A549 (cell line): ENCODE data around the gene MAZ. TPM values are rescaled to one million over a fixed set of nuclear protein-coding genes. Genes with fewer than 3 reads are reported as not detected.

ENCODE experiments used
- ATAC-seq, 2 experiments: fragments of 200-7000 bp in 1 of 2; fragments of >200 bp in 1 of 2; cut with Nextera tagmentation in 1 of 2; cut with Tn5 transposase in 1 of 2; 3 replicates each; pipeline versions ENCODE4 v1.8.0 to v1.9.1; 2018 to 2020; ENCODE audit warnings: mild to moderate bottlenecking in 1 of 2, moderate library complexity in 1 of 2
- CTCF ChIA-PET: fragments of 300-600 bp; sonication (Branson Sonifier 250); formaldehyde crosslinking; extraction: SDS; loops from one replicate; lab custom pipeline; 2021; ENCODE audit warnings: antibody characterized with exemption, inconsistent platforms; lab: Yijun Ruan, JAX
- POLR2A ChIA-PET: fragments of 350-600 bp; formaldehyde crosslinking; extraction: SDS; loops from one replicate; lab custom pipeline; 2021; ENCODE audit warnings: antibody characterized with exemption, inconsistent platforms; lab: Yijun Ruan, JAX
- DNase-seq, 2 experiments: peaks; one replicate each; pipeline versions ENCODE4 v3.0.0 to v3.0.0-alpha.2; 2011 to 2016; ENCODE audit warnings: low read depth in 1 of 2, low spot score in 1 of 2
- FAIRE-seq: peaks from 2 replicates; lab custom pipeline; 2011; peaks lifted over from hg19 to GRCh38; lab: Jason Lieb, UNC
- H3K27ac ChIP-seq, 2 experiments: fragments of >200 bp; sonication (Bioruptor Twin); formaldehyde crosslinking; 3 replicates each; pipeline ENCODE4 v1.5.1; 2016 to 2017
- H3K4me1 ChIP-seq: fragments of >200 bp; sonication (Bioruptor Twin); formaldehyde crosslinking; 3 replicates; pipeline ENCODE4 v1.6.1; 2016
- H3K4me2 ChIP-seq: fragments of >200 bp; sonication (Bioruptor Twin); formaldehyde crosslinking; 3 replicates; pipeline ENCODE4 v1.6.1; 2016
- H3K4me3 ChIP-seq: fragments of >200 bp; sonication (Bioruptor Twin); formaldehyde crosslinking; 3 replicates; pipeline ENCODE4 v1.5.1; 2016
- H3K9me3 ChIP-seq: fragments of >200 bp; sonication (Bioruptor Twin); formaldehyde crosslinking; 3 replicates; pipeline ENCODE4 v1.6.1; 2016
- BCL3 ChIP-seq: fragments of >200 bp; sonication (Bioruptor Twin); formaldehyde crosslinking; IDR thresholded peaks from 3 replicates; pipeline ENCODE4 v1.6.1; 2016
- CBX2 ChIP-seq: fragments of 200-600 bp; sonication (generic); IDR thresholded peaks from 2 replicates; pipeline ENCODE4 v1.6.1; 2016; ENCODE audit warnings: low read depth, mild to moderate bottlenecking, borderline replicate concordance
- CHD4 ChIP-seq: fragments of 200-600 bp; sonication (generic); IDR thresholded peaks from 2 replicates; pipeline ENCODE4 v1.6.1; 2016; ENCODE audit warnings: antibody characterized with exemption, mild to moderate bottlenecking, borderline replicate concordance
- CTCF ChIP-seq: fragments of >200 bp; sonication (Bioruptor Twin); formaldehyde crosslinking; IDR thresholded peaks from 3 replicates; pipeline ENCODE4 v1.5.1; 2016
- E2F6 ChIP-seq: IDR thresholded peaks from 2 replicates; pipeline ENCODE4 v1.6.1; 2012; ENCODE audit warnings: low read depth, borderline replicate concordance
- EHF ChIP-seq: fragments of 250-450 bp; sonication (Bioruptor Pico); IDR thresholded peaks from 2 replicates; pipeline ENCODE4 v1.5.0; 2020; ENCODE audit warnings: mild to moderate bottlenecking
- EHMT2 ChIP-seq: fragments of 200-600 bp; sonication (generic); IDR thresholded peaks from 2 replicates; pipeline ENCODE4 v1.6.1; 2016; ENCODE audit warnings: antibody characterized with exemption, low read depth, mild to moderate bottlenecking, moderate library complexity
- ELK1 ChIP-seq: fragments of 150-350 bp; IDR thresholded peaks from 2 replicates; pipeline ENCODE4 v1.6.1; 2014; ENCODE audit warnings: low read depth, mild to moderate bottlenecking, low read length
- ESRRA ChIP-seq: fragments of 150-350 bp; IDR thresholded peaks from 2 replicates; pipeline ENCODE4 v1.6.1; 2014; ENCODE audit warnings: mild to moderate bottlenecking, low read length, borderline replicate concordance
- FOSL2 ChIP-seq, 2 experiments: fragments of 450-650 bp in 1 of 2; fragments of >200 bp in 1 of 2; sonication (Bioruptor Twin) in 1 of 2; formaldehyde crosslinking; IDR thresholded peaks; 2 replicates each; pipeline versions ENCODE4 v1.5.0 to v1.6.1; 2016 to 2020; ENCODE audit warnings: mild to moderate bottlenecking in 1 of 2, moderate library complexity in 1 of 2
- FOXS1 ChIP-seq: fragments of 250-450 bp; sonication (Bioruptor Pico); IDR thresholded peaks from 2 replicates; pipeline ENCODE4 v1.5.0; 2020; ENCODE audit warnings: mild to moderate bottlenecking, moderate library complexity
- GATA3 ChIP-seq: IDR thresholded peaks from 2 replicates; pipeline ENCODE4 v1.6.1; 2012; ENCODE audit warnings: borderline replicate concordance
- HEYL ChIP-seq: fragments of 250-450 bp; sonication (Bioruptor Pico); IDR thresholded peaks from 2 replicates; pipeline ENCODE4 v1.8.0; 2021; ENCODE audit warnings: mild to moderate bottlenecking, moderate library complexity
- HMGXB4 ChIP-seq: fragments of 250-450 bp; sonication (Bioruptor Pico); IDR thresholded peaks from 2 replicates; pipeline ENCODE4 v1.5.0; 2021; ENCODE audit warnings: mild to moderate bottlenecking, moderate library complexity, borderline replicate concordance
- HOXA7 ChIP-seq: fragments of 250-450 bp; sonication (Bioruptor Pico); IDR thresholded peaks from 2 replicates; pipeline ENCODE4 v1.5.0; 2020; ENCODE audit warnings: mild to moderate bottlenecking, moderate library complexity
- KDM1A ChIP-seq: fragments of 200-600 bp; sonication (generic); IDR thresholded peaks from 2 replicates; pipeline ENCODE4 v1.6.1; 2016; ENCODE audit warnings: low read depth, mild to moderate bottlenecking
- MAFK ChIP-seq: fragments of 450-650 bp; IDR thresholded peaks from 2 replicates; pipeline ENCODE4 v1.6.1; 2014; ENCODE audit not compliant: partially characterized antibody
- MAX ChIP-seq: IDR thresholded peaks from 2 replicates; pipeline ENCODE4 v1.6.1; 2012
- MAZ ChIP-seq: fragments of 150-350 bp; IDR thresholded peaks from 2 replicates; pipeline ENCODE4 v1.6.1; 2014; ENCODE audit warnings: antibody characterized with exemption, low read depth, low read length, borderline replicate concordance
- MYC ChIP-seq: IDR thresholded peaks from 2 replicates; pipeline ENCODE4 v1.6.1; 2012; ENCODE audit warnings: mild to moderate bottlenecking, inconsistent platforms, low read length, improper control_type of control experiment, borderline replicate concordance
- NFE2L2 ChIP-seq: fragments of 150-350 bp; conservative IDR thresholded peaks from 2 replicates; pipeline ENCODE4 v1.6.1; 2014; ENCODE audit warnings: low read length
- NR3C1 ChIP-seq: fragments of >200 bp; sonication (Bioruptor Twin); formaldehyde crosslinking; IDR thresholded peaks from 3 replicates; pipeline ENCODE4 v1.6.1; 2017
- POLR2A ChIP-seq: IDR thresholded peaks from 2 replicates; pipeline ENCODE4 v1.6.1; 2012; ENCODE audit warnings: mild to moderate bottlenecking, low read length
- POLR2AphosphoS2 ChIP-seq: conservative IDR thresholded peaks from 2 replicates; pipeline ENCODE4 v1.6.1; 2012; ENCODE audit warnings: low read length, improper control_type of control experiment, inconsistent platforms
- RAD21 ChIP-seq, 2 experiments: fragments of >200 bp in 1 of 2; sonication (Bioruptor Twin) in 1 of 2; formaldehyde crosslinking in 1 of 2; IDR thresholded peaks in 1 of 2; conservative IDR thresholded peaks in 1 of 2; 2 replicates in 1 of 2; 3 replicates in 1 of 2; pipeline ENCODE4 v1.6.1; 2012 to 2018; ENCODE audit warnings: inconsistent platforms in 1 of 2
- RARB ChIP-seq: fragments of 250-450 bp; sonication (Bioruptor Pico); IDR thresholded peaks from 2 replicates; pipeline ENCODE4 v1.8.0; 2021; ENCODE audit warnings: mild to moderate bottlenecking, moderate library complexity
- RFX5 ChIP-seq: fragments of 450-650 bp; IDR thresholded peaks from 2 replicates; pipeline ENCODE4 v1.7.1; 2014; ENCODE audit warnings: antibody characterized with exemption, mild to moderate bottlenecking, moderate library complexity
- SREBF2 ChIP-seq: fragments of 450-650 bp; IDR thresholded peaks from 2 replicates; pipeline ENCODE4 v1.6.1; 2014; ENCODE audit warnings: mild to moderate bottlenecking, moderate library complexity
- TFCP2L1 ChIP-seq: fragments of 250-450 bp; sonication (Bioruptor Pico); IDR thresholded peaks from 2 replicates; pipeline ENCODE4 v1.5.0; 2021; ENCODE audit warnings: mild to moderate bottlenecking
- USF2 ChIP-seq: fragments of 450-650 bp; IDR thresholded peaks from 2 replicates; pipeline ENCODE4 v1.6.1; 2014; ENCODE audit warnings: antibody characterized with exemption
- ZFP36 ChIP-seq: fragments of 450-650 bp; IDR thresholded peaks from 2 replicates; pipeline ENCODE4 v1.6.1; 2014; ENCODE audit warnings: borderline replicate concordance; ENCODE audit not compliant: partially characterized antibody
- ZNF302 ChIP-seq: fragments of 250-450 bp; sonication (Bioruptor Pico); IDR thresholded peaks from 2 replicates; pipeline ENCODE4 v1.9.0; 2021; ENCODE audit warnings: inconsistent platforms, mild to moderate bottlenecking, moderate library complexity
- ZSCAN20 ChIP-seq: fragments of 250-450 bp; sonication (Bioruptor Pico); IDR thresholded peaks from 2 replicates; pipeline ENCODE4 v1.8.0; 2022; ENCODE audit warnings: mild to moderate bottlenecking, moderate library complexity
- WGBS: methylation state at CpG from one replicate; pipeline ENCODE4 v1.1.6; 2017; ENCODE audit errors: missing lambda C conversion rate; 5-methylcytosine and 5-hydroxymethylcytosine counted together
- polyA plus RNA-seq, 4 experiments: library from polyadenylated mRNA; depleted of rRNA in 3 of 4; stranded (reverse); fragments of >200 nt; fragmentation: RNase III in 1 of 4; extraction: RNeasy Plus Mini Kit Qiagen cat#74134 plus additional on column Dnase treatment in 1 of 4; gene quantifications; 2 replicates in 3 of 4; 3 replicates in 1 of 4; pipeline ENCODE4 v1.2.3, GENCODE V29; 2011 to 2017

The MAZ gene
- polyA plus RNA-seq, 2 of the 4 experiments (the other 2 are of a cell fraction), result 79.6 to 231 TPM

GRCh38 chr16:29816694-29817441 is 10.5 kb downstream of the MAZ start:
- H3K4me2 ChIP-seq, result peak overlapping the region; percentile 97
- peaks cover 46% of the 10 kb centered on the region for H3K4me1 ChIP-seq
- ATAC-seq (peak; percentile 46 to 68), FAIRE-seq (no peak), DNase-seq (peak; percentile 67 to 71)
- CTCF ChIA-PET, result interaction anchor here (0.6 to 24.4 kb wide), 15 partner anchors 9 to 189 kb away, joined by 3 to 568 read pairs (median 4); partner anchors contain the start of genes ASPHD1, KIF22 and MAZ
- peak overlapping the region; percentile 98 to 99 for H3K27ac ChIP-seq
- POLR2A ChIA-PET, result interaction anchor here (0.7 to 2.1 kb wide), 3 partner anchors 11 to 32 kb away, joined by 3 to 13 read pairs (median 4); partner anchors contain the start of genes KIF22 and MAZ
- peak overlapping the region; percentile 92 for H3K4me3 ChIP-seq
- H3K9me3 ChIP-seq, result no peaks in the 10 kb centered on the region
- WGBS, result 2% methylated on average over 34 of the region's 37 CpGs
- no peak for TF ChIP-seq KDM1A
- no peak for TF ChIP-seq NR3C1
- no peak for TF ChIP-seq ZFP36
- TF ChIP-seq HEYL, result no peak
- TF ChIP-seq BCL3, result 0 out of 3 replicates have a peak, but pooled peaks have one; percentile 20
- no peak for TF ChIP-seq MAZ
- 0 out of 5 replicates have a peak, but pooled peaks of 1 of the 2 experiments have one; percentile 8 for TF ChIP-seq RAD21 (conservative IDR thresholded peaks at IDR 0.05 in 1 of 2, IDR thresholded peaks at IDR 0.05 in 1 of 2)
- no peak for TF ChIP-seq POLR2AphosphoS2
- no peak for TF ChIP-seq HOXA7
- no peak for TF ChIP-seq MYC
- no peak for TF ChIP-seq EHMT2
- TF ChIP-seq E2F6, result peak; percentile 55; the same call in 1 of the 2 replicates
- TF ChIP-seq GATA3, result no peak
- no peak for TF ChIP-seq ESRRA
- no peak for TF ChIP-seq TFCP2L1
- no peak for TF ChIP-seq SREBF2
- no peak for TF ChIP-seq CBX2
- TF ChIP-seq ZSCAN20, result no peak
- TF ChIP-seq USF2, result no peak
- TF ChIP-seq HMGXB4 (CRISPR knock-in tag), result no peak
- no peak for TF ChIP-seq ZNF302
- TF ChIP-seq RFX5, result no peak
- TF ChIP-seq RARB (CRISPR knock-in tag), result no peak
- TF ChIP-seq MAFK, result no peak
- TF ChIP-seq MAX, result peak; percentile 81; the same call in 1 of the 2 replicates
- no peak for TF ChIP-seq CHD4
- no peak for TF ChIP-seq EHF
- no peak for TF ChIP-seq CTCF
- no peak for TF ChIP-seq NFE2L2
- no peak for TF ChIP-seq FOSL2 (IDR thresholded peaks at IDR 0.05)
- TF ChIP-seq FOSL2 (CRISPR knock-in tag; IDR thresholded peaks at IDR 0.05), result no peak
- TF ChIP-seq FOXS1 (CRISPR knock-in tag), result no peak
- no peak for TF ChIP-seq ELK1
- TF ChIP-seq POLR2A, result peak; percentile 45; the same call in 1 of the 2 replicates
